ENCODE measurements around the gene PTER. TPM values are rescaled to one million over a fixed set of nuclear protein-coding genes. Genes with fewer than 3 reads are reported as not detected.

The PTER gene

GRCh38 chr10:16547973-16548372, 111.2 kb downstream of the PTER start:
- H2AK5ac ChIP-seq (ENCODE audit: low read depth, low read length), result no peak overlapping the region
- no peak overlapping the region for H4K91ac ChIP-seq (ENCODE audit: low read depth, low read length, poor library complexity)
- DNase-seq (ENCODE audit: low spot score), result no peak
- no peak overlapping the region for H3K4me2 ChIP-seq (ENCODE audit: insufficient read depth, low read length, poor library complexity, severe bottlenecking)
- H3K27me3 ChIP-seq (ENCODE audit: control insufficient read depth in 3 of 3, insufficient read depth in 3 of 3, low read depth in 1 of 3, low read length in 3 of 3), result peaks cover 0 to 4% (median 0%) of the 10 kb centered on the region in 3 experiments
- H2BK120ac ChIP-seq (ENCODE audit: low read depth, low read length), result no peak overlapping the region
- H3K9me3 ChIP-seq (replicated peaks in 1 of 2; ENCODE audit: control insufficient read depth in 2 of 2, insufficient read depth in 1 of 2, low read depth in 1 of 2, low read length in 2 of 2), result no peaks in the 10 kb centered on the region
- H4K8ac ChIP-seq (ENCODE audit: low read depth, low read length), result no peak overlapping the region
- H3K27ac ChIP-seq (replicated peaks; ENCODE audit: low read length), result no peak overlapping the region
- H2BK12ac ChIP-seq (ENCODE audit: low read length), result no peak overlapping the region
- no peaks in the 10 kb centered on the region for H3K79me1 ChIP-seq (ENCODE audit: low read depth, low read length)
- no peak overlapping the region for H2AFZ ChIP-seq (ENCODE audit: low read length)
- H3K4me1 ChIP-seq (ENCODE audit: control insufficient read depth in 2 of 2, insufficient read depth in 1 of 2, low read depth in 1 of 2, low read length in 2 of 2), result no peaks in the 10 kb centered on the region
- no peak overlapping the region for H3K4me3 ChIP-seq (ENCODE audit: low read length in 2 of 2)
- no peak overlapping the region for H2BK5ac ChIP-seq (ENCODE audit: low read length)
- no peak overlapping the region for H2BK15ac ChIP-seq (ENCODE audit: low read length)
- H3K4ac ChIP-seq (ENCODE audit: low read length), result no peak overlapping the region
- no peak overlapping the region for H3K23ac ChIP-seq (ENCODE audit: low read depth, low read length, poor library complexity)
- no peak overlapping the region for H3K9ac ChIP-seq (ENCODE audit: low read depth, low read length, poor library complexity)
- no peak overlapping the region for H3K18ac ChIP-seq (ENCODE audit: low read length)
- WGBS, 2 donors (ENCODE audit: extremely low coverage in 2 of 2, insufficient read length in 2 of 2, insufficient replicate concordance in 1 of 2), result no CpG with 5 or more reads among the region's 4 CpGs
- no peaks in the 10 kb centered on the region for H3K36me3 ChIP-seq (replicated peaks in 1 of 2; ENCODE audit: control insufficient read depth in 2 of 2, insufficient read depth in 2 of 2, low read length in 2 of 2)
- no peak overlapping the region for H3K14ac ChIP-seq (ENCODE audit: low read length)

GRCh38 chr10:16559236-16559773, 122.5 kb downstream of the PTER start:
- no CpG with 5 or more reads among the region's 5 CpGs for WGBS, 2 donors (ENCODE audit: extremely low coverage in 2 of 2, insufficient read length in 2 of 2, insufficient replicate concordance in 1 of 2)

GRCh38 chr10:16562891-16563290, 126.1 kb downstream of the PTER start:
- Histone ChIP-seq H3K4me2 (ENCODE audit: insufficient read depth, low read length, poor library complexity, severe bottlenecking) (no peak overlapping the region), H4K8ac (ENCODE audit: low read depth, low read length) (no peak overlapping the region), H2AFZ (ENCODE audit: low read length) (no peak overlapping the region), H3K18ac (ENCODE audit: low read length) (no peak overlapping the region), H3K4me3 (ENCODE audit: low read length in 2 of 2) (no peak overlapping the region), H3K27ac (replicated peaks; ENCODE audit: low read length) (no peak overlapping the region), H3K4me1 (ENCODE audit: control insufficient read depth in 2 of 2, insufficient read depth in 1 of 2, low read depth in 1 of 2, low read length in 2 of 2) (peaks cover 0 to 2% of the 10 kb centered on the region in 2 donors), H4K91ac (ENCODE audit: low read depth, low read length, poor library complexity) (no peak overlapping the region), H2BK12ac (ENCODE audit: low read length) (no peak overlapping the region), H3K23ac (ENCODE audit: low read depth, low read length, poor library complexity) (no peak overlapping the region), H3K4ac (ENCODE audit: low read length) (no peak overlapping the region), H3K9me3 (replicated peaks in 1 of 2; ENCODE audit: control insufficient read depth in 2 of 2, insufficient read depth in 1 of 2, low read depth in 1 of 2, low read length in 2 of 2) (no peaks in the 10 kb centered on the region), H3K79me1 (ENCODE audit: low read depth, low read length) (no peaks in the 10 kb centered on the region), H2BK15ac (ENCODE audit: low read length) (no peak overlapping the region), H2BK5ac (ENCODE audit: low read length) (no peak overlapping the region), H2AK5ac (ENCODE audit: low read depth, low read length) (no peak overlapping the region), H2BK120ac (ENCODE audit: low read depth, low read length) (no peak overlapping the region), H3K27me3 (ENCODE audit: control insufficient read depth in 3 of 3, insufficient read depth in 3 of 3, low read depth in 1 of 3, low read length in 3 of 3) (no peaks in the 10 kb centered on the region), H3K36me3 (replicated peaks in 1 of 2; ENCODE audit: control insufficient read depth in 2 of 2, insufficient read depth in 2 of 2, low read length in 2 of 2) (no peaks in the 10 kb centered on the region), H3K9ac (ENCODE audit: low read depth, low read length, poor library complexity) (no peak overlapping the region), H3K14ac (ENCODE audit: low read length) (no peak overlapping the region)
- WGBS, 2 donors (ENCODE audit: extremely low coverage in 2 of 2, insufficient read length in 2 of 2, insufficient replicate concordance in 1 of 2), result no CpG with 5 or more reads among the region's 6 CpGs
- DNase-seq (ENCODE audit: low spot score), result no peak

More at GRCh38 chr10:16559236-16559773, 122.5 kb downstream of the PTER start:
- no peaks in the 10 kb centered on the region for H3K9me3 ChIP-seq (replicated peaks in 1 of 2; ENCODE audit: control insufficient read depth in 2 of 2, insufficient read depth in 1 of 2, low read depth in 1 of 2, low read length in 2 of 2)
- no peak for DNase-seq (ENCODE audit: low spot score)
- no peak overlapping the region for H2BK5ac ChIP-seq (ENCODE audit: low read length)
- H3K4me1 ChIP-seq (ENCODE audit: control insufficient read depth in 2 of 2, insufficient read depth in 1 of 2, low read depth in 1 of 2, low read length in 2 of 2), result no peaks in the 10 kb centered on the region
- no peak overlapping the region for H3K4me3 ChIP-seq (ENCODE audit: low read length in 2 of 2)
- no peak overlapping the region for H3K14ac ChIP-seq (ENCODE audit: low read length)
- no peak overlapping the region for H2BK15ac ChIP-seq (ENCODE audit: low read length)
- no peak overlapping the region for H4K91ac ChIP-seq (ENCODE audit: low read depth, low read length, poor library complexity)
- H2AK5ac ChIP-seq (ENCODE audit: low read depth, low read length), result no peak overlapping the region
- no peaks in the 10 kb centered on the region for H3K79me1 ChIP-seq (ENCODE audit: low read depth, low read length)
- no peak overlapping the region for H2BK12ac ChIP-seq (ENCODE audit: low read length)
- H2BK120ac ChIP-seq (ENCODE audit: low read depth, low read length), result no peak overlapping the region
- no peak overlapping the region for H3K23ac ChIP-seq (ENCODE audit: low read depth, low read length, poor library complexity)
- H3K9ac ChIP-seq (ENCODE audit: low read depth, low read length, poor library complexity), result no peak overlapping the region
- no peak overlapping the region for H4K8ac ChIP-seq (ENCODE audit: low read depth, low read length)
- no peaks in the 10 kb centered on the region for H3K27me3 ChIP-seq (ENCODE audit: control insufficient read depth in 3 of 3, insufficient read depth in 3 of 3, low read depth in 1 of 3, low read length in 3 of 3)
- no peak overlapping the region for H2AFZ ChIP-seq (ENCODE audit: low read length)
- H3K27ac ChIP-seq (replicated peaks; ENCODE audit: low read length), result no peak overlapping the region
- no peaks in the 10 kb centered on the region for H3K36me3 ChIP-seq (replicated peaks in 1 of 2; ENCODE audit: control insufficient read depth in 2 of 2, insufficient read depth in 2 of 2, low read length in 2 of 2)
- no peak overlapping the region for H3K4ac ChIP-seq (ENCODE audit: low read length)
- H3K4me2 ChIP-seq (ENCODE audit: insufficient read depth, low read length, poor library complexity, severe bottlenecking), result no peak overlapping the region
- no peak overlapping the region for H3K18ac ChIP-seq (ENCODE audit: low read length)

Small RNA genes within 50 kb of the gene (small RNA-seq; reads per million reads assigned to genes)
- not detected for gene RNU2-18P (ENCODE audit: insufficient read depth)
